GM12878 (cell line): ENCODE results near the gene UST. TPM values are rescaled to one million over a fixed set of nuclear protein-coding genes. Genes with fewer than 3 reads are reported as not detected.

Source experiments
- ASH2L ChIP-seq: fragments of 300-600, 200-600 bp; sonication (generic); IDR thresholded peaks from 2 replicates; pipeline ENCODE4 v1.6.1; 2017; ENCODE audit warnings: low read depth, mild to moderate bottlenecking, borderline replicate concordance
- BMI1 ChIP-seq: fragments of 450-650 bp; IDR thresholded peaks from 2 replicates; pipeline ENCODE4 v1.6.1; 2016; ENCODE audit warnings: mild to moderate bottlenecking, moderate library complexity, borderline replicate concordance
- CBFB ChIP-seq: IDR thresholded peaks from 2 replicates; pipeline ENCODE4 v1.6.1; 2016; ENCODE audit warnings: antibody characterized with exemption, low read depth
- CHD2 ChIP-seq: IDR thresholded peaks from 2 replicates; pipeline ENCODE4 v1.6.1; 2011; ENCODE audit warnings: low read depth, low read length, improper control_type of control experiment, borderline replicate concordance
- CREM ChIP-seq: IDR thresholded peaks from 2 replicates; pipeline ENCODE4 v1.6.1; 2014; ENCODE audit warnings: antibody characterized with exemption, low read depth
- EZH2 ChIP-seq: IDR thresholded peaks from 2 replicates; pipeline ENCODE4 v1.6.1; 2012; ENCODE audit warnings: low read depth, mild to moderate bottlenecking, control low read depth, inconsistent platforms, low read length, borderline replicate concordance; ENCODE audit not compliant: control insufficient read depth
- FOS ChIP-seq: IDR thresholded peaks from 3 replicates; pipeline ENCODE4 v1.6.1; 2011; ENCODE audit warnings: borderline replicate concordance; ENCODE audit not compliant: insufficient read length; ENCODE audit errors: extremely low read depth
- IKZF1 ChIP-seq: fragments of 450-650 bp; conservative IDR thresholded peaks from 2 replicates; pipeline ENCODE4 v1.6.1; 2017; ENCODE audit warnings: antibody characterized with exemption, mild to moderate bottlenecking
- IKZF2 ChIP-seq, 2 experiments: fragments of 450-650 bp; IDR thresholded peaks; 2 replicates each; pipeline ENCODE4 v1.6.1; 2017; ENCODE audit warnings: mild to moderate bottlenecking in 2 of 2, moderate library complexity in 2 of 2
- NBN ChIP-seq: fragments of 450-650 bp; IDR thresholded peaks from 2 replicates; pipeline ENCODE4 v1.6.1; 2016
- NR2C1 ChIP-seq: fragments of 450-650 bp; IDR thresholded peaks from 2 replicates; pipeline ENCODE4 v1.6.1; 2017; ENCODE audit warnings: antibody characterized with exemption, mild to moderate bottlenecking, moderate library complexity
- NR2C2 ChIP-seq: IDR thresholded peaks from 2 replicates; pipeline ENCODE4 v1.6.1; 2011; ENCODE audit warnings: borderline replicate concordance, low read depth; ENCODE audit not compliant: control insufficient read depth, insufficient read length
- PAX8 ChIP-seq: fragments of 450-650 bp; IDR thresholded peaks from 2 replicates; pipeline ENCODE4 v1.6.1; 2017; ENCODE audit warnings: mild to moderate bottlenecking, moderate library complexity
- POLR2AphosphoS2 ChIP-seq: IDR thresholded peaks from 2 replicates; pipeline ENCODE4 v1.6.1; 2011; ENCODE audit warnings: low read depth, mild to moderate bottlenecking, low read length, improper control_type of control experiment, moderate library complexity
- RBBP5 ChIP-seq: fragments of 200-600 bp; sonication (generic); conservative IDR thresholded peaks from 2 replicates; pipeline ENCODE4 v1.6.1; 2016
- RUNX3 ChIP-seq: IDR thresholded peaks from 2 replicates; pipeline ENCODE4 v1.6.1; 2012; ENCODE audit warnings: low read length, inconsistent platforms
- SMAD5 ChIP-seq: IDR thresholded peaks from 2 replicates; pipeline ENCODE4 v1.6.1; 2016; ENCODE audit warnings: antibody characterized with exemption, low read depth
- SP1 ChIP-seq: IDR thresholded peaks from one replicate; pipeline ENCODE4 v1.6.1; 2011; ENCODE audit warnings: low read depth, low read length
- SRF ChIP-seq, 2 experiments: IDR thresholded peaks; 2 replicates each; pipeline ENCODE4 v1.6.1; 2011; ENCODE audit warnings: low read depth in 2 of 2, low read length in 2 of 2, mild to moderate bottlenecking in 1 of 2, moderate library complexity in 1 of 2
- SUZ12 ChIP-seq: fragments of 200-600 bp; sonication (generic); IDR thresholded peaks from one replicate; pipeline ENCODE4 v1.6.1; 2018; ENCODE audit warnings: antibody characterized with exemption, mild to moderate bottlenecking; ENCODE audit not compliant: unreplicated experiment
- ZNF217 ChIP-seq: fragments of 450-650 bp; IDR thresholded peaks from 2 replicates; pipeline ENCODE4 v1.6.1; 2017; ENCODE audit warnings: antibody characterized with exemption, mild to moderate bottlenecking
- ZNF24 ChIP-seq: fragments of 450-650 bp; IDR thresholded peaks from 2 replicates; pipeline ENCODE4 v1.6.1; 2017; ENCODE audit warnings: antibody characterized with exemption, mild to moderate bottlenecking
- polyA plus RNA-seq, 11 experiments: library from polyadenylated mRNA; depleted of rRNA in 4 of 11; unstranded in 6 of 11; stranded (reverse) in 5 of 11; fragments of >200 nt; fragmentation: Nextera tagmentation in 4 of 11; fragmentation: Illumina TruSeq in 1 of 11; extraction: Ambion mirVana in 4 of 11; extraction: Trizol in 1 of 11; gene quantifications; 1 replicate in 1 of 11; 2 replicates in 10 of 11; pipeline versions ENCODE4 v1.2.1 to v1.2.3, GENCODE V29; 2011 to 2016; ENCODE audit warnings: inconsistent platforms in 2 of 11, missing spikeins in 2 of 11, low read depth in 1 of 11
- total RNA-seq, 4 experiments: library from RNA; depleted of rRNA in 3 of 4; stranded (reverse); fragments of >200 nt in 3 of 4; fragmentation: Illumina TruSeq in 1 of 4; extraction: Trizol in 1 of 4; gene quantifications; 2 replicates each; pipeline versions ENCODE4 v1.2.1 to v1.2.3, GENCODE V29; 2013 to 2021
- TF ChIP-seq, protein P1 (sequence below): fragments of 450-650 bp; formaldehyde crosslinking; IDR thresholded peaks from 2 replicates; pipeline ENCODE4 v1.4.0; 2020; ENCODE audit warnings: mild to moderate bottlenecking, moderate library complexity
- TF ChIP-seq, protein P2 (sequence below): fragments of 450-650 bp; IDR thresholded peaks from 2 replicates; pipeline ENCODE4 v1.6.1; 2017; ENCODE audit warnings: mild to moderate bottlenecking, moderate library complexity
- TF ChIP-seq, protein P3 (sequence below): fragments of 150-350 bp; IDR thresholded peaks from 2 replicates; pipeline ENCODE4 v1.6.1; 2014; ENCODE audit warnings: mild to moderate bottlenecking, low read depth, low read length

UST gene
- total and polyA plus RNA-seq, 10 of the 15 experiments (the other 5 are each of a cell fraction or from before 2014, with no cell fraction given), result 0.74 to 43.3 (median 2.2) TPM

- TF ChIP-seq NBN (peak; percentile 58), CHD2 (no peak), ZNF24 (peak; percentile 89), SMAD5 (no peak), SP1 (no peak), RUNX3 (peak; percentile 50; the same call in 1 of the 2 replicates), EZH2 (no peak), NR2C1 (no peak), SUZ12 (no peak), PAX8 (no peak), POLR2AphosphoS2 (no peak), IKZF2 (IDR thresholded peaks at IDR 0.05) (peak; percentile 32 to 49; a peak in 2 of 4 replicates), BMI1 (no peak), ASH2L (no peak), CBFB (0 out of 2 replicates have a peak, but pooled peaks have one; percentile 24), FOS (no peak), RBBP5 (no peak), NR2C2 (no peak), IKZF1 (peak; percentile 60; the same call in 1 of the 2 replicates), SRF (IDR thresholded peaks at IDR 0.05; ENCODE audit: low read depth in 2 of 2, low read length in 2 of 2) (no peak), CREM (no peak), ZNF217 (no peak)
- TF ChIP-seq, protein P1, sequence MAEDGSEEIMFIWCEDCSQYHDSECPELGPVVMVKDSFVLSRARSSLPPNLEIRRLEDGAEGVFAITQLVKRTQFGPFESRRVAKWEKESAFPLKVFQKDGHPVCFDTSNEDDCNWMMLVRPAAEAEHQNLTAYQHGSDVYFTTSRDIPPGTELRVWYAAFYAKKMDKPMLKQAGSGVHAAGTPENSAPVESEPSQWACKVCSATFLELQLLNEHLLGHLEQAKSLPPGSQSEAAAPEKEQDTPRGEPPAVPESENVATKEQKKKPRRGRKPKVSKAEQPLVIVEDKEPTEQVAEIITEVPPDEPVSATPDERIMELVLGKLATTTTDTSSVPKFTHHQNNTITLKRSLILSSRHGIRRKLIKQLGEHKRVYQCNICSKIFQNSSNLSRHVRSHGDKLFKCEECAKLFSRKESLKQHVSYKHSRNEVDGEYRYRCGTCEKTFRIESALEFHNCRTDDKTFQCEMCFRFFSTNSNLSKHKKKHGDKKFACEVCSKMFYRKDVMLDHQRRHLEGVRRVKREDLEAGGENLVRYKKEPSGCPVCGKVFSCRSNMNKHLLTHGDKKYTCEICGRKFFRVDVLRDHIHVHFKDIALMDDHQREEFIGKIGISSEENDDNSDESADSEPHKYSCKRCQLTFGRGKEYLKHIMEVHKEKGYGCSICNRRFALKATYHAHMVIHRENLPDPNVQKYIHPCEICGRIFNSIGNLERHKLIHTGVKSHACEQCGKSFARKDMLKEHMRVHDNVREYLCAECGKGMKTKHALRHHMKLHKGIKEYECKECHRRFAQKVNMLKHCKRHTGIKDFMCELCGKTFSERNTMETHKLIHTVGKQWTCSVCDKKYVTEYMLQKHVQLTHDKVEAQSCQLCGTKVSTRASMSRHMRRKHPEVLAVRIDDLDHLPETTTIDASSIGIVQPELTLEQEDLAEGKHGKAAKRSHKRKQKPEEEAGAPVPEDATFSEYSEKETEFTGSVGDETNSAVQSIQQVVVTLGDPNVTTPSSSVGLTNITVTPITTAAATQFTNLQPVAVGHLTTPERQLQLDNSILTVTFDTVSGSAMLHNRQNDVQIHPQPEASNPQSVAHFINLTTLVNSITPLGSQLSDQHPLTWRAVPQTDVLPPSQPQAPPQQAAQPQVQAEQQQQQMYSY (CRISPR knock-in tag), result 0 out of 2 replicates have a peak, but pooled peaks have one; percentile 30
- TF ChIP-seq, protein P2, sequence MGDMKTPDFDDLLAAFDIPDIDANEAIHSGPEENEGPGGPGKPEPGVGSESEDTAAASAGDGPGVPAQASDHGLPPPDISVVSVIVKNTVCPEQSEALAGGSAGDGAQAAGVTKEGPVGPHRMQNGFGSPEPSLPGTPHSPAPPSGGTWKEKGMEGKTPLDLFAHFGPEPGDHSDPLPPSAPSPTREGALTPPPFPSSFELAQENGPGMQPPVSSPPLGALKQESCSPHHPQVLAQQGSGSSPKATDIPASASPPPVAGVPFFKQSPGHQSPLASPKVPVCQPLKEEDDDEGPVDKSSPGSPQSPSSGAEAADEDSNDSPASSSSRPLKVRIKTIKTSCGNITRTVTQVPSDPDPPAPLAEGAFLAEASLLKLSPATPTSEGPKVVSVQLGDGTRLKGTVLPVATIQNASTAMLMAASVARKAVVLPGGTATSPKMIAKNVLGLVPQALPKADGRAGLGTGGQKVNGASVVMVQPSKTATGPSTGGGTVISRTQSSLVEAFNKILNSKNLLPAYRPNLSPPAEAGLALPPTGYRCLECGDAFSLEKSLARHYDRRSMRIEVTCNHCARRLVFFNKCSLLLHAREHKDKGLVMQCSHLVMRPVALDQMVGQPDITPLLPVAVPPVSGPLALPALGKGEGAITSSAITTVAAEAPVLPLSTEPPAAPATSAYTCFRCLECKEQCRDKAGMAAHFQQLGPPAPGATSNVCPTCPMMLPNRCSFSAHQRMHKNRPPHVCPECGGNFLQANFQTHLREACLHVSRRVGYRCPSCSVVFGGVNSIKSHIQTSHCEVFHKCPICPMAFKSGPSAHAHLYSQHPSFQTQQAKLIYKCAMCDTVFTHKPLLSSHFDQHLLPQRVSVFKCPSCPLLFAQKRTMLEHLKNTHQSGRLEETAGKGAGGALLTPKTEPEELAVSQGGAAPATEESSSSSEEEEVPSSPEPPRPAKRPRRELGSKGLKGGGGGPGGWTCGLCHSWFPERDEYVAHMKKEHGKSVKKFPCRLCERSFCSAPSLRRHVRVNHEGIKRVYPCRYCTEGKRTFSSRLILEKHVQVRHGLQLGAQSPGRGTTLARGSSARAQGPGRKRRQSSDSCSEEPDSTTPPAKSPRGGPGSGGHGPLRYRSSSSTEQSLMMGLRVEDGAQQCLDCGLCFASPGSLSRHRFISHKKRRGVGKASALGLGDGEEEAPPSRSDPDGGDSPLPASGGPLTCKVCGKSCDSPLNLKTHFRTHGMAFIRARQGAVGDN, result peak; percentile 51; the same call in 1 of the 2 replicates
- TF ChIP-seq, protein P3, sequence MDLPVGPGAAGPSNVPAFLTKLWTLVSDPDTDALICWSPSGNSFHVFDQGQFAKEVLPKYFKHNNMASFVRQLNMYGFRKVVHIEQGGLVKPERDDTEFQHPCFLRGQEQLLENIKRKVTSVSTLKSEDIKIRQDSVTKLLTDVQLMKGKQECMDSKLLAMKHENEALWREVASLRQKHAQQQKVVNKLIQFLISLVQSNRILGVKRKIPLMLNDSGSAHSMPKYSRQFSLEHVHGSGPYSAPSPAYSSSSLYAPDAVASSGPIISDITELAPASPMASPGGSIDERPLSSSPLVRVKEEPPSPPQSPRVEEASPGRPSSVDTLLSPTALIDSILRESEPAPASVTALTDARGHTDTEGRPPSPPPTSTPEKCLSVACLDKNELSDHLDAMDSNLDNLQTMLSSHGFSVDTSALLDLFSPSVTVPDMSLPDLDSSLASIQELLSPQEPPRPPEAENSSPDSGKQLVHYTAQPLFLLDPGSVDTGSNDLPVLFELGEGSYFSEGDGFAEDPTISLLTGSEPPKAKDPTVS, result no peak
These were observed 298.6 kb downstream of the UST start (continued) for GRCh38 chr6:149045404-149045803.
